WERI-Rb-1 (cell line): ENCODE measurements around the gene CTNNA3.

Experiments used
- DNase-seq: peaks from one replicate; pipeline ENCODE4 v3.0.0-alpha.2; 2020
- H3K27ac ChIP-seq: fragments of 250-450 bp; sonication (Bioruptor Pico); 2 replicates; pipeline ENCODE4 v1.5.1; 2020; ENCODE audit warnings: mild to moderate bottlenecking, moderate library complexity
- H3K27me3 ChIP-seq: fragments of 250-450 bp; sonication (Bioruptor Pico); 2 replicates; pipeline ENCODE4 v1.5.1; 2021; ENCODE audit warnings: mild to moderate bottlenecking, low read depth, moderate library complexity; ENCODE audit not compliant: insufficient read depth, severe bottlenecking
- H3K36me3 ChIP-seq: fragments of 250-450 bp; sonication (Bioruptor Pico); 2 replicates; pipeline ENCODE4 v1.5.1; 2020; ENCODE audit warnings: mild to moderate bottlenecking, moderate library complexity
- H3K4me3 ChIP-seq: 2 replicates; pipeline ENCODE4 v1.5.1; 2011; ENCODE audit warnings: low read depth, mild to moderate bottlenecking, control low read depth, low read length
- H3K9me3 ChIP-seq: fragments of 250-450 bp; sonication (Bioruptor Pico); 2 replicates; pipeline ENCODE4 v1.5.1; 2021; ENCODE audit warnings: mild to moderate bottlenecking, moderate library complexity; ENCODE audit not compliant: severe bottlenecking
- CTCF ChIP-seq: IDR thresholded peaks from 2 replicates; pipeline ENCODE4 v1.5.1; 2011; ENCODE audit warnings: low read depth, mild to moderate bottlenecking, control low read depth, inconsistent platforms, low read length

CTNNA3 gene

GRCh38 chr10:66827353-66827752, 868.6 kb downstream of the CTNNA3 start:
- Histone ChIP-seq H3K27me3 (no peaks in the 10 kb centered on the region), H3K36me3 (no peaks in the 10 kb centered on the region), H3K27ac (no peak overlapping the region), H3K9me3 (no peaks in the 10 kb centered on the region), H3K4me3 (no peak overlapping the region)
- no peak for TF ChIP-seq CTCF
- no peak for DNase-seq

- H3K4me3 ChIP-seq: no peak overlapping the region
- H3K36me3 ChIP-seq: no peaks in the 10 kb centered on the region
- no peak overlapping the region for H3K27ac ChIP-seq
- TF ChIP-seq CTCF: no peak
- H3K27me3 ChIP-seq: no peaks in the 10 kb centered on the region
- H3K9me3 ChIP-seq: no peaks in the 10 kb centered on the region
- DNase-seq: no peak
Measured at GRCh38 chr10:66823301-66823700, 872.7 kb downstream of the CTNNA3 start.

DNA sequence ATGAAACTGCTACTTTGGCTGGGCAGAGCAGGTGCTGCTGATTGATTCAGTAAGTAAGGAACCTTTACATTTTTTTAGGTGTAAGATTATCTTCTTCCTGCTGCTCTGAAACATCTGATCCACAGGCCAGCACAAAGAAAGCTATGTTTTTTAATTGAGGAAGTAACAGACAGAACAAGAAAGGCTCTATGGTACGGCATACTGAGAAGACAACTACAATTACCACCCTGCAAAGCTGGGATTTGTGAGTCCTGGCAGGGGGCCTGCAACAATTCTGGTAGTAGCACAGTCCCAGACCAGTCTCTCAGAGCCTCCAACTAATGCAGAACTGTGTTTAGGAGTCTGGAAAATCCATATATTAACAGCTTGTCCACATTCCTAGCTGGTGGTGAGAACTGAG, 873.2 kb downstream of the CTNNA3 start:
- no peak overlapping the region for H3K4me3 ChIP-seq
- TF ChIP-seq CTCF: no peak
- no peak for DNase-seq

GRCh38 chr10:66819691-66820090, 876.3 kb downstream of the CTNNA3 start:
- no peak for TF ChIP-seq CTCF

More for the DNA sequence above, 873.2 kb downstream of the CTNNA3 start:
- Histone ChIP-seq H3K9me3 (no peaks in the 10 kb centered on the region), H3K27me3 (no peaks in the 10 kb centered on the region), H3K36me3 (no peaks in the 10 kb centered on the region), H3K27ac (no peak overlapping the region)

DNA sequence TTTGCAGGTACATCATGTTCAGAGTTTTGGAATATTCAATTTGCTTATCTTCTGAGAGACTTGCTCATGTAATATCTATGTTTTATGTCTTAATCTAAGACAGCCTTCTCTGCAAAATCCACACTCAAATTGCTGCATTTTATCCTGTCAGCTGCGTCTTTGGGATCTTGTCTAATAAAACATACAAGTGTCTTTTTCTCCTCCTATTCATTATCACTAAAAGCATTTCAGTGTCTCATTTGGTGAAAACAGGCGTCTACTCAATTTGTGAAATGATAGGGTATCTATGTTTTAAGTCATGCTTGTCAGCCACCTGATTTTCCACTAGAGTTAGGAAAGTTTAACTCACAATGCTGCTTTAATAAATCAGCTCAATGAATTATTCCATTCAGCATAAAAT, 882.9 kb downstream of the CTNNA3 start:
- DNase-seq: no peak
- TF ChIP-seq CTCF: no peak
- no peaks in the 10 kb centered on the region for H3K9me3 ChIP-seq
- H3K27ac ChIP-seq: no peak overlapping the region
- H3K36me3 ChIP-seq: no peaks in the 10 kb centered on the region
- H3K27me3 ChIP-seq: no peaks in the 10 kb centered on the region
- no peak overlapping the region for H3K4me3 ChIP-seq

More at GRCh38 chr10:66819691-66820090, 876.3 kb downstream of the CTNNA3 start:
- DNase-seq: no peak
- Histone ChIP-seq H3K27me3 (no peaks in the 10 kb centered on the region), H3K4me3 (no peak overlapping the region), H3K36me3 (no peaks in the 10 kb centered on the region), H3K9me3 (no peaks in the 10 kb centered on the region), H3K27ac (no peak overlapping the region)

- Histone ChIP-seq H3K27me3 (no peaks in the 10 kb centered on the region), H3K27ac (no peak overlapping the region), H3K36me3 (no peaks in the 10 kb centered on the region), H3K4me3 (no peak overlapping the region), H3K9me3 (no peaks in the 10 kb centered on the region)
- no peak for TF ChIP-seq CTCF
- no peak for DNase-seq
Measured at GRCh38 chr10:66811211-66811610, 884.8 kb downstream of the CTNNA3 start.
